ENCODE data around the gene LRRC37B.
A peak's percentile ranks its signal among the peaks of the same experiment; 100 is the strongest.
"Not testable (repeated sequence)": the region's sequence is repeated elsewhere in the genome, so short reads cannot be mapped to it uniquely, and the experiment has no call there.

The LRRC37B gene

DNA sequence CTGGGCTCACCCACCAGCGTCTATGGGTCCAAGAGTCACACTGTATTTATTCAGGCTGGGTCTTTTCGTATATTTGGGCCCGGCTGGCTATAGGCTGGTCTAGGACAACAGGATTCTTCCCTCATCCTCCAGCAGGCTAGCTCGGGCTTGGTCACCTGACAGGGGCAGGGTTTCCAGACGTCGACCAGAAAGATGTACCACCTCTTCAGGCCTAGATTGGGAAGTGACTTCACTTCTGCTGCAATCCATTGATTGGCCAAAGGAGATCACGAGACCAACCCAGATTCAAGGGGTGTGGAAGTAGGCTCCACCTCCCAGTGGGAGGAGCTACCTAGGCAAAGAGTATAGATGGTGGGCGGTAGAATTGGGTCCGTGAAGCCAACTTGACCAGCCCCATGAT lies 53.5 kb downstream of the LRRC37B start:
- H3K27ac Mint-ChIP-seq; H3K36me3 Mint-ChIP-seq (ENCODE audit: low read depth); H3K4me3 Mint-ChIP-seq; DNase-seq (ENCODE audit: low spot score); H3K27me3 Mint-ChIP-seq (ENCODE audit: low read depth); H3K9me3 Mint-ChIP-seq; H3K4me1 Mint-ChIP-seq (ENCODE audit: low read depth): not testable (repeated sequence)

DNA sequence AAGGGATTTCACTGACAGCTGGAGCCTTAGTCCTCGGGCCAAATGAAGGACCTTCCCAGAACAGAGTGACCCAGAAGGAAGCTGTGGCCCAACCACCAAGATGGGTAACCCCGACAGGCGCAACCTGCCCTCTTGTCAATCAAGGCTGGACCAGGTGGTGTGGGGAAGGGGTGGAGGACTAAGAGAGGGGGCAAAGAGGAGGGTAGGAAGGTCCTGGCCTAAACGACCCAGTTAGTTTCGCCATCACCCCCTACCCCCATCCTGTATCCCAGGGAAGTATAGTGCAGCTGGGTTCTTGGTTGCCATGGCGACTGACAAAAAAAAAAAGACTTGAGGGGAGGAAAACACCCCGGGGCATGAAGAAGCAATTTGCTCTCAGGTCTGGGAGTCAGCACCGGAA lies 54.7 kb downstream of the LRRC37B start:
- H3K27me3 Mint-ChIP-seq (ENCODE audit: low read depth); DNase-seq (ENCODE audit: low spot score); H3K4me1 Mint-ChIP-seq (ENCODE audit: low read depth); H3K36me3 Mint-ChIP-seq (ENCODE audit: low read depth); H3K27ac Mint-ChIP-seq; H3K4me3 Mint-ChIP-seq; H3K9me3 Mint-ChIP-seq: not testable (repeated sequence)

DNA sequence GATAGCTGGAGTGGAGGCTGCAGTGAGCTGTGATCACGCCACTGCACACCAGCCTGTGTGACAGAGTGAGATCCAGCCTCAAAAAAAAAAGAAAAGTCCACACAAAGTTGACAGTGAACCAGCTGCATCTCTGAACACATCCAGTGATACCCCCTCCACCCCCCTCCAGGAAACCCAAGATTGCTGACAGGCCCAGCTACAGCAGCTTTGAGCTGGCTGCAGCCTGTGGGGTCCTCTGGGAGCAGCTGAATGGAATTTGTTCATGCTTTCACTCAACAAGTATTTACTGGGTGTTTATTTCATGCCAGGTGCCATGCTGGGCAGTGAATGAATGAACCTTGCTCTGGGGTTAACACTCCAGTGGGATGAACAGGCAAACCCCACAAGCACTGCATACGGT lies 56.9 kb downstream of the LRRC37B start:
- H3K27ac Mint-ChIP-seq; H3K27me3 Mint-ChIP-seq (ENCODE audit: low read depth); H3K36me3 Mint-ChIP-seq (ENCODE audit: low read depth); H3K9me3 Mint-ChIP-seq; H3K4me1 Mint-ChIP-seq (ENCODE audit: low read depth); H3K4me3 Mint-ChIP-seq; DNase-seq (ENCODE audit: low spot score): not testable (repeated sequence)

DNA sequence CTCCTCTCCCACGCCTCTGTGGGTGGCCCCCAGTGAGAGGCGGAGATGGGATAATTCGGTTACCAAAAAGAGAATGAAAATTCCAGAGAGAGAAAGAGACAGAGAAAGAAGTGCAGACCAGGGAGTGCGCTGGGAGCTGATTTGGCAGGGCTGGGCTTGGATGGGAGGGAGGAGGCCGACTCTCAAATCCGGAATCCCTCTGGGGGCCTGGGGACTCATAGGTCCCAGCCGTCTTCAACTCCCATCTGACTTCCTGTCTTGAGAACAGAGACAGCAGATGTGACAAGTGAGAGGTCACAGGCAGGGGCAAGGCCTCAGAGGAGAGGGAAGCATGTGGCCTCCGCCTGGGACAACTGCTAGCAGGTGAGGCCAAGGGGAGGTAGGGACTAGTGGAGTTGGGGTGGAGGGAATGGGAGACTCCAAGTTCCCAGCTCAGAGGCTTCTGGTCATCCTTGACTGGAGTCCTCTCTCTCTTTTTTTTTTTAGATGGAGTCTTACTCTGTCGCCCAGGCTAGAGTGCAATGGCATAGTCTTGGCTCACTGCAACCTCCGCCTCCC lies 59.0 kb downstream of the LRRC37B start:
- not testable (repeated sequence) for H3K4me3 Mint-ChIP-seq; H3K9me3 Mint-ChIP-seq; H3K4me1 Mint-ChIP-seq (ENCODE audit: low read depth); H3K27me3 Mint-ChIP-seq (ENCODE audit: low read depth); H3K27ac Mint-ChIP-seq; DNase-seq (ENCODE audit: low spot score); H3K36me3 Mint-ChIP-seq (ENCODE audit: low read depth)

DNA sequence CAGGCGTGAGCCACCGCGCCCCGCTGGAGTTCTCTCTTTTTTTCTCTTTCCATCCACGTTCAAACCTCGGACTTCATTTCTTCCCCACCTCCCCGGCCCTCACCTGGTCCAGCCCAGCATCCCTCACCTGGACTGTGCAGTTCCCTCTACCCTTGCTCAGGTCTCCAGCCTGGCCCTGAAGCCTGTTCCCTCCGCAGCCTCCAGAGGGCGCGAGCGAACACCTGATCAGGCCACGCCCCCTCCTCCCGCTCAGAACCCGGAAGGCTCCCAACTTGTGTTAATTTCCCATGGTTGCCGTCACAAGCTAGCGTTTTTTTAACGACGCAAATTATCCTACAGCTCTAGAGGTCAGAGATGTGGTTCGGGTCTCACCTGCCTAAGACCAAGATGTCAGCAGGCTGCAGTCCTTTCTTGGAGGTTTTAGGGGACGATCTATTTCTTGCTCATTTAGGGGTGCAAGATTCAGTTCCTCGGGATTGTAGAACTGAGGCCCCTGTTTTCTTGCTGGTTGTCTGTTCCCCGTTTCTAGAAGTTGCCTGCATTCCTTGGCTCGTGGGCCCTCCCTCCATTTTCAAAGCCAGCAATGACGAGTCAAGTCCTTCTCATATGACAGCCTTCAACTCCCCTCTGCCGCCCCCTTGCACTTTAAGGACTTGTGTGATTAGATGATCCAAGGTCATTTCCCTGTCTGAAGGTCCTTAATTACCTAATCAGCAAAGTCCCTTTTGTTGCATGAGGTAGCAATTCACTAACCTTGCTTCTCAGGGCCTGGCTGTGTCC lies 59.9 kb downstream of the LRRC37B start:
- peak overlapping the region; percentile 36 for H3K27ac Mint-ChIP-seq
- peak; percentile 57 for DNase-seq (ENCODE audit: low spot score)
- H3K36me3 Mint-ChIP-seq (ENCODE audit: low read depth) = not testable (repeated sequence)

DNA sequence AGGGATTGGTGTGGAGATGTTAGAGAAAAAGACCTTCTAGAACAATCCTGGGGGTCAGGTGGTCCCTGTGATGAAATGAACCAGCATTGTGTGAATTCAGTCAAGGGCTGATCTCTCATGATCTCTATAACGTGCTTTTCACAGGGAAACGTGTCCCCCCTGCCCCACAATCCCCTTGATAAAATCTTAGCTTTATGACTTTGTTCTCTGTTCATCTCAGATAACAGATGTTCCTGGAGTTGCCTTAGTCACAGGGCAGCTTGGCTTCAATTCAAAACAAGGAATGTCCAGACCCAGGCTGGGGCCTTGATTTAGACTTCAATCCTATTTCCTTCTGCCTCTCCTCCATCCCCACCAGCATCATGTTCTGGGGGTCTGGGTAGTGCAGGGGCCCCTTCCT lies 61.9 kb downstream of the LRRC37B start:
- not testable (repeated sequence) for H3K36me3 Mint-ChIP-seq (ENCODE audit: low read depth); H3K4me3 Mint-ChIP-seq; H3K27ac Mint-ChIP-seq; H3K9me3 Mint-ChIP-seq; DNase-seq (ENCODE audit: low spot score); H3K27me3 Mint-ChIP-seq (ENCODE audit: low read depth); H3K4me1 Mint-ChIP-seq (ENCODE audit: low read depth)

More for the DNA sequence above, 59.9 kb downstream of the LRRC37B start:
- peak overlapping the region; percentile 50 for H3K4me3 Mint-ChIP-seq
- not testable (repeated sequence) for H3K9me3 Mint-ChIP-seq; H3K27me3 Mint-ChIP-seq (ENCODE audit: low read depth); H3K4me1 Mint-ChIP-seq (ENCODE audit: low read depth)

DNA sequence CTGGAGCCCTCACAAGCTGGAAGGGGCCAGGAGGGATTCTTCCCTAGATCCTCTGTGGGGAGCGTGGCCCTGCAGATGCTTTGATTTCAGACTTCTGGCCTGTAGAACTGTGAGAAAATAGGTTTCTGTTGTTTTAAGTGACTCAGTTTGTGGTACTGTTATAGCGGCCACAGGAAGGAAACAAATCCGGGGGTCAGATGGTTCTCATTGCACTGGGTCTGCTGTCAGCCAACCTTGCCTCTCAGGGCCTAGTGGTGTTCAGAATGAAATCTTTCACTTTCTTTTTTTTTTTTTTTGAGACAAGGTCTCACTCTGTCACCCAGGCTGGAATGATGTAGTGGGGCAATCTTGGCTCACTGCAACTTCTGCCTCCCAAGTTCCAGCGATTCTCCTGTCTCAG lies 64.8 kb downstream of the LRRC37B start:
- not testable (repeated sequence) for H3K4me3 Mint-ChIP-seq; H3K9me3 Mint-ChIP-seq; H3K27ac Mint-ChIP-seq; H3K27me3 Mint-ChIP-seq (ENCODE audit: low read depth); H3K4me1 Mint-ChIP-seq (ENCODE audit: low read depth); H3K36me3 Mint-ChIP-seq (ENCODE audit: low read depth)
- peak; percentile 38 for DNase-seq (ENCODE audit: low spot score)

DNA sequence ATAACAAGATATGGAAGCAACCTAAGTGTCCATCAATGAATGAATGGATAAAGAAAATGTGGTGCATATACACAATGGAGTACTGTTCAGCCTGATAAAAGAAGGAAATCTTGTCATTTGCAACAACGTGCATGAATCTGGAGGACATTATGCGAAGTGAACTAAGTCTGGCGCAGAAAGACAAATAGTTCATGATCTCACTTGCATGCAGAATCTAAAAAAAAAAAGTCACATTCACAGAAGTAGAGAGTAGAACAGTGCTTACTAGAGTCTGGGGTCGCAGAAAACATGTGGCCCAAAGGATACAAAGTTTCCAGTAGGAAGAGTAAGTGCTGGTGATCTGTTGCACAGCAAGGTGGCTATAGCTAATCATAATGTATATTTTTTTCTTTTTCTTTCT lies 65.9 kb downstream of the LRRC37B start:
- not testable (repeated sequence) for H3K36me3 Mint-ChIP-seq (ENCODE audit: low read depth); DNase-seq (ENCODE audit: low spot score); H3K27ac Mint-ChIP-seq; H3K27me3 Mint-ChIP-seq (ENCODE audit: low read depth); H3K9me3 Mint-ChIP-seq; H3K4me1 Mint-ChIP-seq (ENCODE audit: low read depth); H3K4me3 Mint-ChIP-seq

DNA sequence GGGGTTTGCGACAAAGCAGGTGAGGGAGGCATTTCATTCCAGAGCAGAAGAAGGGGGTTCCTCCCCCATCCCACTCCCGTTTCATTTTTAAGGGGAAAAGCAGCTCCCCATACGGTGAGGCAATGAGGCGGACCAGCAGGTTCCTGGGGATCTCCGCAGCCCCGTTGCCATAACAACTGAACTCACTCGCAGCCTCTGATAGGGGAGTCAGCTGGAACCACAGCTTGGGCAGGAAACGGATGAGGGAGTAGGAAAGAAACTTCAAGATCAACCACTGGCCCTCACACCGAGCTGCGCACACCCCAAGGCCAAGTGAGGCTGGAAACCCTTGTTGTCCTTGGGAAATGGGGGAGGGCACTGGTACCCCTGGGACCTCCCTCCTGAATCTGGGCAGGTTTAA lies 72.6 kb downstream of the LRRC37B start:
- not testable (repeated sequence) for H3K4me1 Mint-ChIP-seq (ENCODE audit: low read depth); H3K9me3 Mint-ChIP-seq; H3K36me3 Mint-ChIP-seq (ENCODE audit: low read depth); H3K27me3 Mint-ChIP-seq (ENCODE audit: low read depth)
- peak; percentile 80 for DNase-seq (ENCODE audit: low spot score)
- Mint-ChIP-seq H3K27ac (peak overlapping the region; percentile 84), H3K4me3 (peak overlapping the region; percentile 77)

DNA sequence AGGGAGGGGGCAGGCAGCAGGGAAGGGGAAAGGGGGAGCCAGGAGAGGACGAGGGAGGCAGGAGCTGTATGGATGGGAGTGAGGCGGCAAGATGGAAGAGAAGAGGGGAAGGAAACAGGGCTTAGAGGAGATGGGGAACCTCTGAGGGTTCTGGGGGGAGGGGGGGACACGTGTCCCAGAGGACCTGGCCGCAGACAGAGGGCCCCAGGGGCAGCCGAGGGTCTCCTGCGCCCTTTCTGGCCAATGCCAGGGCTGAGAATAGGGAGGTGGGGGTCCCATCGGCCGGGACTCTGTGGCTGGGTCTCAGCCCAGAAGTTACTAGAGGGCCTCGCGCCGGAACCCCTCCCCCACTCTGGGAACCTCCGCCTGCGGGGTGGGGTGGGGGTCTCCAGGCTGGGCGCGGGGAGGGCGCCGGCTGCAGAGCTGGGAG lies 76.4 kb downstream of the LRRC37B start:
- H3K4me3 Mint-ChIP-seq; H3K27me3 Mint-ChIP-seq (ENCODE audit: low read depth); H3K9me3 Mint-ChIP-seq; H3K4me1 Mint-ChIP-seq (ENCODE audit: low read depth); DNase-seq (ENCODE audit: low spot score); H3K27ac Mint-ChIP-seq; H3K36me3 Mint-ChIP-seq (ENCODE audit: low read depth): not testable (repeated sequence)

DNA sequence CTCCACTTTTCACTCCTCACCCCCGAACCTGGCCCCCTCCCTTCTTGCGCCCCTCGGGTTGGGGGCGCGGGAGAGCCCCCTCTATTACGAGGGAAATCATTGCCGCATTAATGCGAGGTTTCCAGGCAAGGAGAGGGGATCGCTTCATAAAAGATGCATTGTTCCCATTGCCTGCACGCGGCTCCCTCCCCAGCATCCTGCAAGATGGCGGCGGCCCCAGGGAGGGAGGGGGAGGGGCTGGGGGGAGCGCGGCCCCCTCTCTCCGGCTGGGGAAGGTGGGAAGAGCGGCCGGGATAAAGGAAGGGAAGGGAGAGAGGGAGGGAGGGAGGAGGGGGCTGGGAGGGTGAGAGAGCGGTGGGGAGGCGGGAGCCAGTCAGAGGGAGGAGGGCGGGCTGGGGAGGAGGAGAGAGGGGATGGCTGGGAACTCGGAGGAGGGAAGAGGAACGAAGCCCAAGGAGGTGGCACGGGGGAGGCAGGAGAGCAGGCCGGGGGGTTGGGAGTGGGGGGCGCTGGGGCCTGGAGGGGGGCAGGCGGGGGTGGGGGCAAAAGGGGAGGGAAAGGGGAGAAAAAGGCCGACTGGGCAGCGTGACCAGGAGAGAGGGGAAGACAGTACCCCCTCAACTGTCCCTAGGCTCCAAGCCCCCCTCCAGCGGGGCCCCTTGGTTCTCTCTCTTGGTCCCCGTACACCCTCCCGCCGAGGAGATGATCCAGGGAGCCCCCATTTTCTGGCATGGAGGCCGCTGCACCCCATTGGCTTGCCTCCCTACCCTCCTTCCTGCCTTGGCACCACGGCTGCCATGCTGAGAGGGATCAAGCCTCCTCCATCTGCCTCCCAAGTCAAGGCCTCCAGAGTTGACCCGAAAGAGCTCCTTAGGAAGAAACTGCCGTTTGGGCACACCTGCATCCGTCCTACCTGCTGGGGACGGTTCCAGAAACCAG lies 77.1 kb downstream of the LRRC37B start:
- not testable (repeated sequence) for H3K27me3 Mint-ChIP-seq (ENCODE audit: low read depth); H3K4me3 Mint-ChIP-seq; H3K9me3 Mint-ChIP-seq; DNase-seq (ENCODE audit: low spot score); H3K4me1 Mint-ChIP-seq (ENCODE audit: low read depth); H3K36me3 Mint-ChIP-seq (ENCODE audit: low read depth); H3K27ac Mint-ChIP-seq

DNA sequence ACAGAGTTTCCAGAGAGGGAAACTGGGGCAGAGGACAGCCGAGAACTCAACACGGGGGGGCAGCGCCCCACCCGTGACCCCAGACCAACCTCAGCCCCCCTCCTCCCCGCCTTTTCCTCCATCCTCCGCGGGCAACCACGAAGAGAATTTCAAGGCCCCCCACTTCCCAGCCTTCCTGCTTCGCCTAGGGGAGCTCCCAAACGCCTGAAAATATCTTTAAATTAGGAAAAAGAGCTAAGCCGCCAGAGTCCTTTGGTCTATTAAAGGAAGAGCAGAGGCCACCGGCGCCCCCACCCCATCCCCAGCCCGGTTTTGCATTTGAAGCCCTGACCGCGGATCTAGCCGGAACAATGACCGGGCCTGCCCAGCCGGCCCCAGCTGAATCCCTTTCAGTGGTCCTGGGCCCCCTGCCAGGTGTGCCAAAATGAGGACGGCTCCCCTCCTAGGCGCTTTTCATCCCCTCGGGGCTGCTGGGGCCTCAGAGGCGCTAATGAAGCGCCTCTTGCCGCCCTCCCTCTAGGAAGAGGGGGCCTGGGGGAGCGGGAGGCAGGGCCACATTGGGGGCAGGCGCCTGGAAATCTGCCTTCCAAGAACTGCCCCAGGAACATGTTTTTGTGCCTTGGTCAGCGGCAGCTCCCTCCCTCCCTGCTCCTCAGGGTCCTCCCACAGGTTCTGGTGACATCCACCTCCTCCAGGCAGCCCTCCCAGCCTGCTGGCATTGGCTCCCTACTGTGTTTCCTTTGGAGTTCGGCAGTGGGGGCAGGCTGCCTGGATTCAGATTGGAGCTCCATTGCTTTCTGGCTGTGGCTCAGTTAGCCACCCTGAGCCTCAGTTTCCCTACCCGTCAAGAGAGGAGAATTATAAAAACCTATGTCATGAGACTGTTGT lies 78.0 kb downstream of the LRRC37B start:
- not testable (repeated sequence) for H3K27me3 Mint-ChIP-seq (ENCODE audit: low read depth); H3K36me3 Mint-ChIP-seq (ENCODE audit: low read depth); H3K9me3 Mint-ChIP-seq; DNase-seq (ENCODE audit: low spot score); H3K4me3 Mint-ChIP-seq; H3K27ac Mint-ChIP-seq; H3K4me1 Mint-ChIP-seq (ENCODE audit: low read depth)

DNA sequence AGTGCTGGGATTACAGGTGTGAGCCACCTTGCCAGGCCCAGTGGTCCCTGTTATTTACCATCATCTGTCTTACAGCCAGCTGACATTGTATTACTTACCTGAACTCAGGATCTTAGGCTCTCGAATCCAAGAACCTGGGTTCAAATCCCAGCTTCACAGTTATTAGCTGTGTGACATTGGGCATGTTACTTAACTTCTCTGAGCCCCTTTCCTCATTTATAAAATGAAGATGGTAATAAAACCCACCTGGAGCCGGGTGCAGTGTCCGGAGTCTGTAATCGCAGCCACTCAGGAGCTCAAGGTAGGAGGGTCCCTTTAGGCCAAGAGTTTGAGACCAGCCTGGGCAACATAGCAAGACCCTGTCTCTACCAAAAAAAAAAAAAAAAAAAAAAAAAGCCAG lies 79.7 kb downstream of the LRRC37B start:
- not testable (repeated sequence) for H3K36me3 Mint-ChIP-seq (ENCODE audit: low read depth); H3K27me3 Mint-ChIP-seq (ENCODE audit: low read depth); H3K9me3 Mint-ChIP-seq; H3K4me3 Mint-ChIP-seq; H3K4me1 Mint-ChIP-seq (ENCODE audit: low read depth); DNase-seq (ENCODE audit: low spot score); H3K27ac Mint-ChIP-seq

DNA sequence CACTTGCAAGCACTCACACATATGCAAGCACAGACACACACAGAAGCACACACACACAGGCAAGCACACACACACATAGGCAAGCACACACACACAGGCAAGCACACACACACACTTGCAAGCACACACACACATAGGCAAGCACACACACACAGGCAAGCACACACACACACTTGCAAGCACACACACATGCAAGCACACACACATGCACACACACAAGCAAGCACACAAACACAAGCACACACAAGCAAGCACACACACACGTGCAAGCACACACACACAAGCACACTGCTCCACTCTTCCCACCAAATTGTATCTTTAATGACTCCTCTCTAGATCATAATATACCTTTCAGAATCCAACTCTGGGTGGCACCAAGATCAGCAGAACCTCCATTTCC lies 84.9 kb downstream of the LRRC37B start:
- not testable (repeated sequence) for H3K9me3 Mint-ChIP-seq, H3K4me3 Mint-ChIP-seq

More for the DNA sequence above, 84.9 kb downstream of the LRRC37B start:
- DNase-seq (ENCODE audit: low spot score); H3K27ac Mint-ChIP-seq; H3K36me3 Mint-ChIP-seq (ENCODE audit: low read depth); H3K4me1 Mint-ChIP-seq (ENCODE audit: low read depth): not testable (repeated sequence)
- H3K27me3 Mint-ChIP-seq (ENCODE audit: low read depth) = peaks cover 16% of the 10 kb centered on the region

Measured in T-helper 2 cell treated with Interferon-gamma antibody and Interleukin-4, amounts not matched to agents 5 μg/mL and 100 μg/mL, for 36 hours (primary cell).